ENCODE data around the gene RBM20.
"Not testable (repeated sequence)": the region's sequence is repeated elsewhere in the genome, so short reads cannot be mapped to it uniquely, and the experiment has no call there.

RBM20 gene

GRCh38 chr10:110705596-110705995 is 61.5 kb downstream of the RBM20 start:
- DNase-seq (ENCODE audit: low spot score) = not testable (repeated sequence)

DNA sequence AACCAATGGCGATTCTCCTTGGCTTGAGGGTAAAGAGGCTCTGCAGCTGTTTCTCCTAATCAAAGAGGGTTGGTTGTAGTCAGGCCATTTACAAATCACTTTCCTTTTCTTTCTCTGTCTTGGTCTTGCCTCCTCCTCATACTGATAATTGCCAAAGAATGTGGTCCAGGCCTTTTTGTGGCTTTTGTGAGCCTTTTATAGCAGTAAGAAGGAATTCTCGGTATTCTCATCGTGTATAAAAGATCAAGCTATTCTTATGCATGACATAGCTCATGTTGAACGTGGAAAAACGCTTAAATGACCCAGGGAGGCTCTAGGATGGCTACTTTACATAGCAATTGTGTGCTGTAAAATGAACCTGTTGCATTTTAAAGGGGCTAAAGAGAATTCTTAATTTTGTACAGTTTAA is 62.6 kb downstream of the RBM20 start:
- no peak for DNase-seq (ENCODE audit: low spot score)

GRCh38 chr10:110708776-110709443 is 64.8 kb downstream of the RBM20 start:
- no peak for DNase-seq (ENCODE audit: low spot score)

DNA sequence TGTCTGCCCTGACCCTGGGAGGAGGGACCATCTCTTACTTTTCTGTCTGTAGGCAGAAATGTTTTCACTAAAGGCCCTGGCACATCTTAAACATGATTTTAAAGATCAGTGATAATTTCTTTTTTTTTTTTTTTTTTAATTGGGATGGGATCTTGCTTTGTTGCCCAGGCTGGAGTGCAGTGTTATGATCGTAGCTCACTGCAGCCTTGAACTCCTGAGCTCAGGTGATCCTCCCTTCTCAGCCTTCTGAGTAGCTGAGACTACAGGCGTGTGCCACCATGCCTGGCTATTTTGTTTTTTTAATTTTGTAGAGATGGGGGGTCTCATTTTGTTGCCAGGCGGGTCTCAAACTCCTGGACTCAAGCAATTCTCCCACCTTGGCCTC is 65.3 kb downstream of the RBM20 start:
- no peak for DNase-seq (ENCODE audit: low spot score)

DNA sequence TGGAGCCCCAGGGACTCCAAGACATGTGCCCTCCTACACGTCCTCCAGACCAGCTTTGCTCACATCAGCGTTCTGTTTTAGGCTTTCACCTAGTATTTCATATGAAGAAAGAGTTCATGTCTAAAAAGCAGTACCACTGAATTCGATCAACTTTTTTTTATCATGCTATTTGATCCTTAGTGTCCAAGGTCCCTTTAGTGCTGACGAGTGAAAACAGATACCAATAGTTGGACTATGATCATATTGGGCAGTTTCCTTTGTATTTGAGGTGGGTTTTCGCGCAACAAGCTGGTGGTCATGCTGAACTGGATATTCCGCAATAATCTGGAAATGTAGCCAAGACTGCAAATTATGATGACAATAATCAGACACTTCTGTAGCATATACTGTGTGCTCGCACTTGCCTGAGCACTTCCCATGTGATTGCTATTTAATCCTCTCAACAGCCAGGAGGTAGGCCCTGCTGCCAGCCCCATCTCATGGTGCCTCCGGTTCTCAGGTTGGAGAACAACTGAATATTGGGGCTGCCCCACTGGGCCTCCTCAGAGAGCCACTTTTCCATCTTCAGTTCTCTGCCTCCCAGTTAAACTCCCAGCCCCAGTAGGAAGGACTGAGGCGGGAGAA is 65.9 kb downstream of the RBM20 start:
- no peak for DNase-seq (ENCODE audit: low spot score)

GRCh38 chr10:110710621-110711020 is 66.5 kb downstream of the RBM20 start:
- no peak for DNase-seq (ENCODE audit: low spot score)

DNA sequence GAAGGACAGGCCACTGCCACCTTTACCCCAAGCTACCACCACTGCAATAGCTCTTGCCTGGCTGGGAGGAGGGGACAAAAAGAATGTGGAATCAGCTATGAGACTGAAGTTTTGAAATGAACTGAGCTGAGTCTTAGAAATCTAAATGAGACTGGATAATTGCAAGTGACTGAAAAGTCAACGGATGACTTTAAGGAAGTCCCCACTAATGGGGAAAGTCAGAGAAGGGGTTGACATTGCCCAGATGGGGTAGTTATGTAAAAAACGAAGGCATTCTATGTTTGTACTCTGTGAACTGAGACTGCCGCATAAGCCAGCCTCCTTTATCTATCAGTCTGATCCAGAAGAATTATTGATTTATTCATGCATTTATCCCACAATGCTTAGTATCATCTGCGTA is 67.2 kb downstream of the RBM20 start:
- no peak for DNase-seq (ENCODE audit: low spot score)

- no peak for DNase-seq (ENCODE audit: low spot score)
Observed at GRCh38 chr10:110714356-110714755, 70.2 kb downstream of the RBM20 start.

DNA sequence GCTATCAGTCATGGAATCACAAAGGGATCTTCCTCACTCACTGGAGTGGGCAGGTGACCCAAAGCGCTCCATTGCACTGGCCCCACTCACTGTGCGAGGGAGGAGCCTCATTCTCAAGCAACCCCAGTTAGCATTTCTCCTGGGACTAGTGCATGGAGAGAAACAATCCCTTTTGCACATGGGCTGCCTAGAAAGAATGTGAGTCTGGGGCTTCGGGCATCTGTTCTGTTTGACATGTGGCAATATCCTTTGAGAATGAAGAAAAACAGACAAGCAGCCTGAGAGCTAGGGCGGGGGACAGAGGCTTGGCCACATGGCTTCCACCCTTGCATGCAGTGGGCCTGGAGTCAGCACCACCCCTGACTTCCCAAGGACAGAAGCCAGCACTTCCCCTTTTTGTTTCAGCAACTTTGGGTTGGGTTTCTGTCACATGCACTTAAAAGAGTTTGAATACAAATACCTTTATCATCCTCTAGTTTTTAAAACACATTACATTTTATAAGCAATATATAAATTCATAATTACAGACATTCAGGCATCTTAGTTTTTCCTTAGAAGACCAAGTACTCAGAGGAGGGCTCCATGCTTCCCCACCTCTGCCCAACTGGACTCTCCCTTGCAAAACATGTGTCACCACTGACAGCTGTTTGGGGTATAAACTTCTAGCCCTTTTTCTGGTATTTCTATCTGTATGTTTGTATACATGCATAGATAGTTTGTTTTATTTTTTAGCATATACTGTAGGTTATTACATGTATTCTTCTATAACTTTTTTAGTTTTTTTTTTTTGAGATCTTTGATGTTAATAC is 73.8 kb downstream of the RBM20 start:
- no peak for DNase-seq (ENCODE audit: low spot score)

GRCh38 chr10:110721406-110722038 is 77.4 kb downstream of the RBM20 start:
- DNase-seq (ENCODE audit: low spot score) = no peak

DNA sequence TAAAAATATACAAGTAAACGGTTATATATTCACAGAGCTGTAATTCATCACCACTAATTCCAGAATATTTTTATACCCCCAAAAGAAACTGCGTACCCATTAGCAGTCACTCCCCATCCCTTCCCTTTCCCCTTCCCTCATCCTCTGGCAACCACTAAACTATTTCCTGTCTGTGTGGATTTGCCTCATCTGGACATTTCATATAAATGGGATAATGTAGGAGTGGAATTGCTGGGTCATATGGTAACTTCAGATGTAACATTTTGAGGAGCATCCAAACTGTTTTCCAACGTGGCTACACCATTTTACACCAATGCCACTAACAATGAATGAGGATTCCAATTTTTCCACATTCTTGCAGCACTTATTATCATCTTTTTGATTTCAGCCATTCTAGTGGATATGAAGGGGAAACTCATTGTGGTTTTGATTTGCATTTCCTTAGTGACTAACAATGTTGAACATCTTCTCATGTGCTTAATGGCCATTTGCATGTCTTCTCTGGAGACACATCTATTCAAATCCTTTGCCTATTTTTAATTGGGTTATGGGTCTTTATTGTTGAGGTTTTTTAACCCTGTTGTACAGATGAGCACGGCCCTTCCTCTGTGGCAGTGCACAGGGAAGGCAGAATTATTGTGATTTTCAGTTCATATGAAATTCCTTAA is 79.2 kb downstream of the RBM20 start:
- no peak for DNase-seq (ENCODE audit: low spot score)

DNA sequence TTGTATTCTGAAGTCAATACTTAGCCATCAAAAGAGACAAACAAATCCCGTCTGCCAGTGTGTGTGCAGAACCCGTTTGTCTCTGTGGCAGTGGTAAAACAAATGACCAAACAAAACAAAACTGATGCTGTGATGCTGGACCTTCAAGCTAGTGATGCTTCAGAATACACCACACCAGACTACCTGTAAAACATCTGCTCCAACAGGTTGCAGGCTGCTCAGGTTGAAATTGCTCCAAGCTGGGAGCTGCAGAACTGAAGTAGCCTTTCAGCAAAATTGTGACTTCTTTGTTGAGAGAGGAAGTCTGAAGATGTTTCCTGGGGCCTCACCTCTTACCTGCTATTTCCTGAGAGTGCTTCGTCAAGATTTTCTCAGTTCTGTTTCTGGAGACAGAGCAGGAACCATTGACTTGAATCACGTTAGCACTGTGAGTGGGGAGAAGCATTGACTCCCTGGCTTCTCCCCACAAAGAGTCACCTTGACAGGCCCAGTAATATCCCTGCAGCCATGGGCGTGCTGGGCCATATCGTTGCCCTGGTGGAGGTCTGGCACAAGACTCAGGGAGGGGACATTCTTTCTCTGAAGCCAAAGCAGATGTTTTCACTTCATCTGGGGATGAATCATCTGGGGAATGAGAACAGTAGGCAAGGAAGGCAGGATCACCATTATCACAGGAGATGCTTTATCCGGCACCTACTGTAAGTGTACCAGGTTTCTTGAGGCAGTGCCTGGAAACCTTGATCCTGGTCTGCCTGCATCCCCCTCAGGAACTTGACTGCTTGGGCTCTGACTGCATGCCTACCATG is 80.2 kb downstream of the RBM20 start:
- DNase-seq (ENCODE audit: low spot score) = peak; percentile 11

GRCh38 chr10:110724937-110725336 is 80.8 kb downstream of the RBM20 start:
- DNase-seq (ENCODE audit: low spot score) = no peak

- no peak for DNase-seq (ENCODE audit: low spot score)
Observed at GRCh38 chr10:110725801-110726630, 81.9 kb downstream of the RBM20 start.

DNA sequence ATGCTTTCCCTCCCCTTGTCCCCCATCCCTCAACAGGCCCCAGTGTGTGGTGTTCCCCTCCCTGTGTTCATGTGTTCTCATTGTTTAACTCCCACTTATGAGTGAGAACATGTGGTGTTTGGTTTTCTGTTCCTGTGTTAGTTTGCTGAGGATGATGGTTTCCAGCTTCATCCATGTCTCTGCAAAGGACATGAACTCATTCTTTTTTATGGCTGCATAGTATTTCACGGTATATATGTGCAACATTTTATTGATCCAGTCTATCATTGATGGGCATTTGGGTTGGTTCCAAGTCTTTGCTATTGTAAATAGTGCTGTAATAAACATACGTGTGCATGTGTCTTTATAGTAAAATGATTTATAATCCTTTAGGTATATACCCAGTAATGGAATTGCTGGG is 83.6 kb downstream of the RBM20 start:
- DNase-seq (ENCODE audit: low spot score) = not testable (repeated sequence)

DNA sequence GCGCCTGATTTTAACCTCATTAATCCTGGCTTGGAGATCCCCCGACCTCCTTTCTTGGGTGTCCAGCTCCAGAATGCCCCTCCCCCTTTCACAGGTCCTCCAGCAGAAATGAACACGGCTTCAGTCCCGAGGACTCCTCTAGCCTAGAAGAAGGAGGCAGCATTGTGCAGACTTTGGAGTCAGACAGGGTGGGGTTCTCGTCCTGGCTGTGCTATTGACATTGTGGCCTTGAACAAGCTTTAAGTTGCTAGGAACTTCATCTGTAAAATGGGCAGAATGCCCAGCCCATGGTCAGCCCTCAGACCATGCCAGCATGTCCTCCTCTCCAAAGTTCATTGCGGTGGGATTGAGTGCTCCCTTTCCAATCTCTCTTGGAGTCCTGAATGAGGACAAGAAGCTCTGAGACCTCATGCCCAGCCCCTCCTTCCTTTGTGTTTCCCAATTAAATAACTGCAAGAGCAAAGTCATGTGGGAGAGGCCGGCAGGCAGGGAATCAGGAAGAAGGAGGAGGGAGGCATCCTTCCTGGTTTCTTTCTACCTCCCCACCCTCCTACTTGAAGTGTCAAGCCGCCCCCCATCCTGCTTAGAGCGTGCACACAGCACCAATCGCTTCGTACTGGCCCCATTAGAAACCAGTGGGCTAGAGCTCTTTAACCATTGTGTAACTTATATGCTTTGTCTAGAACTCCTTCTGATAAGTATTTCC is 86.4 kb downstream of the RBM20 start:
- no peak for DNase-seq (ENCODE audit: low spot score)

DNA sequence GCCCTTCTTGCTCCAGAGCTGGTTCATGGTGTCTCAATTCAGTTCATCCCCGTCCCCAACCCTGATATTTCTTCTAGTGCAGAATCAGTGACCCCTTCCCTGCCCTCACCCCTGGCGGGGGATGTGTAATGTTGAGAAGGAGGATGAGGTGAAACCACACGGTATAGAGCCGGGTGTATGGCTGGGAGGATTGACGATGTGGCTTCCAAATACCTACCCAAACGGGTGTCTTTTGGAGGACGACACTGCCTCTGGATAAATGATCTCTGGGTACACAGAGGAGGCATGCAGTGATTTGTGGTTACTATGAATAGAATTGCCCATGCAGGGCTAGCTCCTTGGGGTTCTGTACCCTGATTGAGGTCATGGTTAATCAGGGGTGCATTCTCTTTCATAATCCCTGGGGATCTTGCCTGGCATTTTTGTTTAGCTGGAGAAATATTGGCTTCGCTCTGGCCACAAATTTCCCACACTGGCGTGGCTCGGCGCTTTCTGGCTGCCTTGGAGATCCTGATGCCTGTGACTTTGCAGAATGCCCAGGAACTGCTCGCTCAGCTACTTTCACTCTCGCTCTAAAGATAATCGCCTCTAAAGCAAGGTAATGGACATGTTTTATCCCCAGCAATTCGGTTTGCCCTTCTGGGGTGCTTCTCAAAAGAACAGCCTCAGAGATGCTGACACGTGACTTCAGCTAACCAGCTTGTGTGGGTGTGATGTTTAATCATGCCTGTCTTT is 89.2 kb downstream of the RBM20 start:
- DNase-seq (ENCODE audit: low spot score) = no peak

DNA sequence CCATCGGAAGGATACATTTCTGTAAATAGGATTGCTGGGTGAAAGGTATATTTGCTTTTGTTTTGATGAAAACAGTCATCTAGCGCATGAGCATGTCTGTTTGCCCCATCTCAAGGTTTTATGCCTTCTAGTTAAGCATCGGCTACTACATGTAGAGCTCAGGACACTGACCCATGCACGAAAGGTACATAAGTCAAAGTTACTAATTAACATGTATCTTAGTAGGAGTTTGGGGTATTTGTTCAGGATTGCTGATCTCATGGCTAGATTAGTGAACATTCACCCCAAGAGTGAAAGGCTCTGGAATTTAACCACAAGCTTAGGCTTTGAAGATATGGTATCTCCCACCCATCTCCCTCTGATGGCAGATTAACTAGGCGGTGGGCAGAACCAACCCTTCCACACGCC is 91.5 kb downstream of the RBM20 start:
- no peak for DNase-seq (ENCODE audit: low spot score)
